HEK293 (cell line): Measurements from ENCODE around the gene NAXE.
A peak's percentile ranks its signal among the peaks of the same experiment; 100 is the strongest.

Experiments
- CTCF ChIP-seq: fragments of 450-650 bp; formaldehyde crosslinking; IDR thresholded peaks from 2 replicates; pipeline ENCODE4 v1.5.1; 2016; ENCODE audit warnings: missing biosample characterization, missing genetic modification characterization
- HOXA7 ChIP-seq: sonication (generic); formaldehyde crosslinking; IDR thresholded peaks from 2 replicates; pipeline ENCODE4 v1.8.1; 2022; ENCODE audit warnings: missing genetic modification reagents, borderline replicate concordance
- ZNF174 ChIP-seq: fragments of 450-650 bp; formaldehyde crosslinking; IDR thresholded peaks from 2 replicates; pipeline ENCODE4 v1.5.0; 2017; ENCODE audit warnings: missing biosample characterization, mild to moderate bottlenecking, missing genetic modification characterization
- ZNF274 ChIP-seq, 2 experiments: fragments of 200-500 bp in 1 of 2; fragments of 450-650 bp in 1 of 2; sonication (Bioruptor generic) in 1 of 2; formaldehyde crosslinking in 1 of 2; IDR thresholded peaks; 2 replicates each; pipeline versions ENCODE4 v1.5.1 to v1.6.1; 2014 to 2016; ENCODE audit warnings: borderline replicate concordance in 1 of 2, inconsistent platforms in 1 of 2, low read length in 1 of 2, missing biosample characterization in 1 of 2, missing genetic modification characterization in 1 of 2

- TF ChIP-seq CTCF (tag by site-specific recombination), result peak; percentile 50; the same call in 1 of the 2 replicates
- TF ChIP-seq ZNF274 (IDR thresholded peaks at IDR 0.05; ENCODE audit: low read length), result no peak
- TF ChIP-seq ZNF274 (tag by site-specific recombination; IDR thresholded peaks at IDR 0.05; ENCODE audit: borderline replicate concordance), result no peak
- TF ChIP-seq ZNF174, result no peak
- TF ChIP-seq HOXA7 (CRISPR knock-in tag), result no peak
Measured at GRCh38 chr1:156623946-156624813, 32.6 kb downstream of the NAXE start.
